Measurements from ENCODE around the gene KMT2C. TPM values are rescaled to one million over a fixed set of nuclear protein-coding genes. Genes with fewer than 3 reads are reported as not detected.

Gene KMT2C
- total RNA-seq, 1 donor from 2014 or later: 42.3 TPM

GRCh38 chr7:152203095-152203494 is 232.7 kb downstream of the KMT2C start:
- intact Hi-C loops (cut with micrococcal nuclease): no loop called here
- Histone ChIP-seq H3K36me3 (peaks cover 46% of the 10 kb centered on the region), H3K9me3 (replicated peaks) (no peaks in the 10 kb centered on the region), H3K27me3 (ENCODE audit: low read depth) (no peaks in the 10 kb centered on the region), H3K27ac (replicated peaks) (no peak overlapping the region), H3K4me1 (no peaks in the 10 kb centered on the region), H3K4me3 (no peak overlapping the region)
- TF ChIP-seq CTCF (IDR thresholded peaks at IDR 0.05; ENCODE audit: borderline replicate concordance): no peak
- DNase-seq: no peak

- Histone ChIP-seq H3K9me3 (replicated peaks) (no peaks in the 10 kb centered on the region), H3K4me1 (no peaks in the 10 kb centered on the region), H3K4me3 (no peak overlapping the region), H3K27me3 (ENCODE audit: low read depth) (no peaks in the 10 kb centered on the region), H3K36me3 (peaks cover 53% of the 10 kb centered on the region), H3K27ac (replicated peaks) (no peak overlapping the region)
- no peak for TF ChIP-seq CTCF (IDR thresholded peaks at IDR 0.05; ENCODE audit: borderline replicate concordance)
- intact Hi-C loops (cut with micrococcal nuclease): no loop called here
- DNase-seq: no peak
Observed at GRCh38 chr7:152202056-152202455, 233.7 kb downstream of the KMT2C start.

- Histone ChIP-seq H3K4me1 (no peaks in the 10 kb centered on the region), H3K36me3 (peaks cover 53% of the 10 kb centered on the region), H3K9me3 (replicated peaks) (no peaks in the 10 kb centered on the region), H3K27ac (replicated peaks) (no peak overlapping the region), H3K27me3 (ENCODE audit: low read depth) (no peaks in the 10 kb centered on the region), H3K4me3 (no peak overlapping the region)
- intact Hi-C loops (cut with micrococcal nuclease): no loop called here
- DNase-seq: no peak
- no peak for TF ChIP-seq CTCF (IDR thresholded peaks at IDR 0.05; ENCODE audit: borderline replicate concordance)
Observed at GRCh38 chr7:152200395-152200794, 235.4 kb downstream of the KMT2C start.

- Histone ChIP-seq H3K9me3 (replicated peaks) (no peaks in the 10 kb centered on the region), H3K27me3 (ENCODE audit: low read depth) (no peaks in the 10 kb centered on the region), H3K4me1 (peaks cover 11% of the 10 kb centered on the region), H3K36me3 (peaks cover 66% of the 10 kb centered on the region), H3K27ac (replicated peaks) (no peak overlapping the region), H3K4me3 (no peak overlapping the region)
- DNase-seq: no peak
- TF ChIP-seq CTCF (IDR thresholded peaks at IDR 0.05; ENCODE audit: borderline replicate concordance): no peak
- intact Hi-C loops (cut with micrococcal nuclease): no loop called here
Observed at GRCh38 chr7:152196391-152196790, 239.4 kb downstream of the KMT2C start.

GRCh38 chr7:152193880-152194279 is 241.9 kb downstream of the KMT2C start:
- intact Hi-C loops (cut with micrococcal nuclease): no loop called here
- Histone ChIP-seq H3K27me3 (ENCODE audit: low read depth) (no peaks in the 10 kb centered on the region), H3K4me3 (no peak overlapping the region), H3K9me3 (replicated peaks) (no peaks in the 10 kb centered on the region), H3K4me1 (peaks cover 11% of the 10 kb centered on the region), H3K36me3 (peaks cover 81% of the 10 kb centered on the region), H3K27ac (replicated peaks) (no peak overlapping the region)
- TF ChIP-seq CTCF (IDR thresholded peaks at IDR 0.05; ENCODE audit: borderline replicate concordance): no peak
- DNase-seq: no peak

- DNase-seq: no peak
- H3K9me3 ChIP-seq (replicated peaks): no peaks in the 10 kb centered on the region
- no peak for TF ChIP-seq CTCF (IDR thresholded peaks at IDR 0.05; ENCODE audit: borderline replicate concordance)
- H3K27ac ChIP-seq (replicated peaks): no peak overlapping the region
- peaks cover 78% of the 10 kb centered on the region for H3K36me3 ChIP-seq
- peaks cover 30% of the 10 kb centered on the region for H3K4me1 ChIP-seq
- intact Hi-C loops (cut with micrococcal nuclease): no loop called here
- H3K4me3 ChIP-seq: no peak overlapping the region
- no peaks in the 10 kb centered on the region for H3K27me3 ChIP-seq (ENCODE audit: low read depth)
Observed at GRCh38 chr7:152189061-152189460, 246.7 kb downstream of the KMT2C start.

All from left ventricle myocardium inferior (tissue), 1 donor.